ENCODE results near the gene CLPTM1L. TPM values are rescaled to one million over a fixed set of nuclear protein-coding genes. Genes with fewer than 3 reads are reported as not detected.

Gene CLPTM1L
- total RNA-seq, 2 donors from 2014 or later = 68.0 to 89.4 TPM

GRCh38 chr5:1294835-1295649 lies 49.9 kb downstream of the CLPTM1L start, which contains the start of gene TERT:
Gene TERT, minus strand, starts transcription at chr5:1295068. Its CDS starts 79 bp downstream, at chr5:1294989.
- Mint-ChIP-seq H3K27me3 (ENCODE audit: insufficient read depth) (peaks cover 24% of the 10 kb centered on the region), H3K4me1 (peaks cover 1% of the 10 kb centered on the region), H3K9me3 (no peaks in the 10 kb centered on the region), H3K27ac (no peak within 1 kb of the TSS), H3K4me3 (peak within 1 kb of the TSS; percentile 49), H3K36me3 (ENCODE audit: low read depth) (no peaks in the 10 kb centered on the region)
- H3K9me3 ChIP-seq (ENCODE audit: control insufficient read depth, low read length) = no peaks in the 10 kb centered on the region
- peak; percentile 49 for TF ChIP-seq CTCF (conservative IDR thresholded peaks at IDR 0.05)
- DNase-seq = peak; percentile 94
- peaks cover 11% of the 10 kb centered on the region for H3K27me3 ChIP-seq (ENCODE audit: control insufficient read depth, insufficient read depth, low read length, poor library complexity, severe bottlenecking)
- no peak within 1 kb of the TSS for H3K27ac ChIP-seq (ENCODE audit: low read depth, low read length)
- no peak within 1 kb of the TSS for H3K9ac ChIP-seq (ENCODE audit: extremely low read depth, low read length, poor library complexity, severe bottlenecking)
- WGBS, 2 experiments (ENCODE audit: insufficient coverage in 1 of 2, insufficient read length in 1 of 2) = 5 to 11% methylated on average over 43 to 97 of the region's 102 CpGs
- H3K4me3 ChIP-seq (ENCODE audit: low read length) = peak within 1 kb of the TSS; percentile 75
- H3K4me1 ChIP-seq (ENCODE audit: control insufficient read depth, insufficient read depth, low read length) = no peaks in the 10 kb centered on the region
- no peaks in the 10 kb centered on the region for H3K36me3 ChIP-seq (ENCODE audit: control insufficient read depth, insufficient read depth, low read length)

GRCh38 chr5:1294206-1294834 lies 50.6 kb downstream of the CLPTM1L start:
- Histone ChIP-seq H3K36me3 (ENCODE audit: control insufficient read depth, insufficient read depth, low read length) (no peaks in the 10 kb centered on the region), H3K9ac (ENCODE audit: extremely low read depth, low read length, poor library complexity, severe bottlenecking) (no peak overlapping the region), H3K4me1 (ENCODE audit: control insufficient read depth, insufficient read depth, low read length) (no peaks in the 10 kb centered on the region), H3K27me3 (ENCODE audit: control insufficient read depth, insufficient read depth, low read length, poor library complexity, severe bottlenecking) (peaks cover 11% of the 10 kb centered on the region), H3K27ac (ENCODE audit: low read depth, low read length) (no peak overlapping the region), H3K9me3 (ENCODE audit: control insufficient read depth, low read length) (no peaks in the 10 kb centered on the region), H3K4me3 (ENCODE audit: low read length) (peak overlapping the region; percentile 75)
- Mint-ChIP-seq H3K9me3 (no peaks in the 10 kb centered on the region), H3K4me1 (peaks cover 1% of the 10 kb centered on the region), H3K27ac (no peak overlapping the region), H3K36me3 (ENCODE audit: low read depth) (no peaks in the 10 kb centered on the region), H3K4me3 (peak overlapping the region; percentile 49), H3K27me3 (ENCODE audit: insufficient read depth) (peaks cover 24% of the 10 kb centered on the region)
- no peak for TF ChIP-seq CTCF (conservative IDR thresholded peaks at IDR 0.05)
- WGBS, 2 experiments (ENCODE audit: insufficient coverage in 1 of 2, insufficient read length in 1 of 2) = 40 to 56% methylated on average over 28 to 69 of the region's 69 CpGs
- DNase-seq = peak; percentile 81

GRCh38 chr5:1293416-1294205 lies 51.3 kb downstream of the CLPTM1L start:
- H3K27ac Mint-ChIP-seq = no peak overlapping the region

More at GRCh38 chr5:1293416-1294205, 51.3 kb downstream of the CLPTM1L start:
- no peaks in the 10 kb centered on the region for H3K36me3 Mint-ChIP-seq (ENCODE audit: low read depth)
- DNase-seq = peak; percentile 48
- H3K9ac ChIP-seq (ENCODE audit: extremely low read depth, low read length, poor library complexity, severe bottlenecking) = no peak overlapping the region
- H3K4me1 ChIP-seq (ENCODE audit: control insufficient read depth, insufficient read depth, low read length) = no peaks in the 10 kb centered on the region
- no peak overlapping the region for H3K4me3 Mint-ChIP-seq
- peaks cover 11% of the 10 kb centered on the region for H3K27me3 ChIP-seq (ENCODE audit: control insufficient read depth, insufficient read depth, low read length, poor library complexity, severe bottlenecking)
- no peaks in the 10 kb centered on the region for H3K36me3 ChIP-seq (ENCODE audit: control insufficient read depth, insufficient read depth, low read length)
- peaks cover 1% of the 10 kb centered on the region for H3K4me1 Mint-ChIP-seq
- WGBS, 2 experiments (ENCODE audit: insufficient coverage in 1 of 2, insufficient read length in 1 of 2) = 94 to 95% methylated on average over 41 to 60 of the region's 60 CpGs
- no peak overlapping the region for H3K4me3 ChIP-seq (ENCODE audit: low read length)
- H3K27me3 Mint-ChIP-seq (ENCODE audit: insufficient read depth) = peaks cover 24% of the 10 kb centered on the region
- H3K9me3 Mint-ChIP-seq = no peaks in the 10 kb centered on the region
- H3K27ac ChIP-seq (ENCODE audit: low read depth, low read length) = no peak overlapping the region
- H3K9me3 ChIP-seq (ENCODE audit: control insufficient read depth, low read length) = no peaks in the 10 kb centered on the region
- TF ChIP-seq CTCF (conservative IDR thresholded peaks at IDR 0.05) = no peak

Data from endodermal cell (in vitro differentiated cells).